Breast epithelium (tissue), 3 donors: Measurements from ENCODE around the gene RNF121.

Experiments used
- CTCF ChIP-seq, 3 donors: fragments of 450-650 bp; IDR thresholded peaks; one replicate each; pipeline ENCODE4 v1.5.1; 2016 to 2017; ENCODE audit warnings: antibody characterized with exemption in 3 of 3, mild to moderate bottlenecking in 3 of 3, moderate library complexity in 3 of 3
- POLR2AphosphoS5 ChIP-seq, 3 donors: sonication (generic); formaldehyde crosslinking; IDR thresholded peaks; one replicate each; pipeline ENCODE4 v1.6.1; 2017; ENCODE audit warnings: antibody characterized with exemption in 3 of 3

GRCh38 chr11:71988050-71988449 is 59.2 kb downstream of the RNF121 start:
- TF ChIP-seq CTCF (IDR thresholded peaks at IDR 0.05) (no peak), POLR2AphosphoS5 (IDR thresholded peaks at IDR 0.05) (no peak)
